ENCODE data around the gene RPS6KC1. TPM values are rescaled to one million over a fixed set of nuclear protein-coding genes. Genes with fewer than 3 reads are reported as not detected.

Gene RPS6KC1
- total RNA-seq, 3 donors from 2014 or later (not counting 1 experiment from before 2014, with no cell fraction given) = 19.6 to 32.7 (median 24.1) TPM

DNA sequence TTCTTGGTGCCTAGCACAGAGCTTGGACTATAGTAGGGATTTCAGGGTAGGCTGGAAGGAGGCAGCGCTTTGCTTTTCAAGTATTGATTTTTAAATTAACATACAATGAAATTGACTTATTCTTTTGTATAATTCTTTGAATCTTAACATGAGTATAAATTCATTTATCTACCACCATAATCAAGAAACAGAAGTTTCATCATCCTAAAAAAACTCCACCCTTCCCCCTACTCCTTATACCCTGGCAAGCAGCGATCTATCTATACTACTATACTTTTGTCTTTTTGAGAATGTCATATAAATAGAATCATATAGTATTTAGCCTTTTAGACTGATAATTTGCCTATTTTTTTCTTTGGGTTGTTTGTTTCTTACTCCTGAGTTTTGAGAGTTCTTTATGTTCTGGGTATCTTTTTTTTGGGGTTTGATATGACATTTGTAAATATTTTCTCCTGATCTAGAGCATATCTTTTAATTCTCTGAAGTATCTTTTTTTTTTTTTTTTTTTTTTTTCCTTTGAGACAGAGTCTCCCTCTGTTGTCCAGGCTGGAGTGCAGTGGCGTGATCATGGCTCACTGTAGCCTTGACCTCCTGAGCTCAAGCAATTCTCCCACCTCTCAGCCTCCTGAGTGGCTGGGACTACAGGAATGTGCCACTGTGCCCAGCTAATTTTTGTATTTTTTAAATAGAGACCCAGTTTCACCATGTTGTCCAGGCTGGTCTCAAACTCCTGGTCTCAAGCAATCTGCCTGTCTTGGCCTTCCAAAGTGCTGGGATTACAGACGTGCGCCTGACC, 6.4 kb downstream of the RPS6KC1 start:
- no peaks in the 10 kb centered on the region for H3K9me3 ChIP-seq (ENCODE audit: control insufficient read depth, insufficient read depth, low read length)
- H3K4me3 Mint-ChIP-seq = no peak overlapping the region
- H3K27me3 Mint-ChIP-seq (ENCODE audit: low read depth in 2 of 2) = no peaks in the 10 kb centered on the region
- 88% methylated on average over 2 of the region's 5 CpGs for WGBS (ENCODE audit: insufficient coverage)
- H3K4me1 ChIP-seq (ENCODE audit: control insufficient read depth, insufficient read depth, low read length) = no peaks in the 10 kb centered on the region
- no peak overlapping the region for H3K27ac ChIP-seq (ENCODE audit: low read length)
- intact Hi-C loops (cut with micrococcal nuclease) = no loop called here
- TF ChIP-seq, protein P1, sequence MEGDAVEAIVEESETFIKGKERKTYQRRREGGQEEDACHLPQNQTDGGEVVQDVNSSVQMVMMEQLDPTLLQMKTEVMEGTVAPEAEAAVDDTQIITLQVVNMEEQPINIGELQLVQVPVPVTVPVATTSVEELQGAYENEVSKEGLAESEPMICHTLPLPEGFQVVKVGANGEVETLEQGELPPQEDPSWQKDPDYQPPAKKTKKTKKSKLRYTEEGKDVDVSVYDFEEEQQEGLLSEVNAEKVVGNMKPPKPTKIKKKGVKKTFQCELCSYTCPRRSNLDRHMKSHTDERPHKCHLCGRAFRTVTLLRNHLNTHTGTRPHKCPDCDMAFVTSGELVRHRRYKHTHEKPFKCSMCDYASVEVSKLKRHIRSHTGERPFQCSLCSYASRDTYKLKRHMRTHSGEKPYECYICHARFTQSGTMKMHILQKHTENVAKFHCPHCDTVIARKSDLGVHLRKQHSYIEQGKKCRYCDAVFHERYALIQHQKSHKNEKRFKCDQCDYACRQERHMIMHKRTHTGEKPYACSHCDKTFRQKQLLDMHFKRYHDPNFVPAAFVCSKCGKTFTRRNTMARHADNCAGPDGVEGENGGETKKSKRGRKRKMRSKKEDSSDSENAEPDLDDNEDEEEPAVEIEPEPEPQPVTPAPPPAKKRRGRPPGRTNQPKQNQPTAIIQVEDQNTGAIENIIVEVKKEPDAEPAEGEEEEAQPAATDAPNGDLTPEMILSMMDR (IDR thresholded peaks at IDR 0.05) = no peak
- H3K4me1 Mint-ChIP-seq = peaks cover 33 to 47% of the 10 kb centered on the region in 2 donors
- H3K27me3 ChIP-seq (ENCODE audit: control insufficient read depth, insufficient read depth, low read length) = no peaks in the 10 kb centered on the region
- H3K4me3 ChIP-seq (ENCODE audit: low read length) = no peak overlapping the region
- H3K27ac Mint-ChIP-seq = no peak overlapping the region
- ATAC-seq (no peak), DNase-seq (no peak)
- no peaks in the 10 kb centered on the region for H3K36me3 ChIP-seq (ENCODE audit: control insufficient read depth, insufficient read depth, low read length)
- H3K36me3 Mint-ChIP-seq = no peaks in the 10 kb centered on the region
- peaks cover 0 to 2% of the 10 kb centered on the region in 2 donors for H3K9me3 Mint-ChIP-seq

DNA sequence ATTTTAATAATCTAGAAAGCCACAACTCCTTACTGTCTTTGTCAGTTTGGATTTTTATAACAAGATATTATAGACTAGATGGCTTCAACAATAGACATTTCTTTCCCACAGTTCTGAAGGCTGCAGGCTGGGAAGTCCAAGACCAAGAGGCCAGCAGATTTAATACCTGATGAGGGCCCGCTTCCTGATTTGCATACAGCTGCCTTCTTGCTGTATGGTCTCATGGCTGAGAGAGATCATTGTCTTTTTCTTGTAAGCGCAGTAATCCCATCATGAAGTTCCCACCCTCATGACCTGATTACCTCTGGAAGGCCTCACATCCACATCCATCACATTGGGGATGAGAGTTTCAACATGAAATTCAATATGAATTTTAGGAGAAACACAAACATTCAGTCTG, 9.8 kb downstream of the RPS6KC1 start:
- no peaks in the 10 kb centered on the region for H3K27me3 ChIP-seq (ENCODE audit: control insufficient read depth, insufficient read depth, low read length)
- WGBS (ENCODE audit: insufficient coverage) = 100% methylated on average over 1 of the region's 2 CpGs

DNA sequence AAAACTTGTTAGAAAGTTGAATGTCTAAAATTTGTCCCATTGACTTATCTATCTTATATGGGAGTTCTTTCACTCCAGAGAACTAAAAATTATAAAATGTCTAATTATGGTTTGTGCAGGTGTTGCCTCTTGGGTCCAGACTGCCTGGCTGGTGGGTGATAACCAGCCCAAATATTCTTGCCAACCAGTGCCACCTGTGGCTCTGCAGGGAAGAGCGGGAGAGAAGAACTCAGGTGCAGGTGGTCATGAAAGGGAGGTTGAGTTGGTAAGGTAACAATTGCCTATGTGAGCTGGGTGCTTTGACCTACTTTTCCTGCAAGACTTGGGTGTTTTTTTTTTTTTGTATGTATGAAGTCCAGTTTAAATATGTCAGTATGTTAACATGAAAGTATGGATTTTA, 10.2 kb downstream of the RPS6KC1 start:
- DNase-seq (no peak), ATAC-seq (no peak)
- H3K27ac Mint-ChIP-seq = peak overlapping the region in 1 of 2 donors; percentile 51
- H3K9me3 Mint-ChIP-seq = peaks cover 0 to 2% of the 10 kb centered on the region in 2 donors
- H3K4me3 Mint-ChIP-seq = no peak overlapping the region
- Histone ChIP-seq H3K36me3 (ENCODE audit: control insufficient read depth, insufficient read depth, low read length) (no peaks in the 10 kb centered on the region), H3K27ac (ENCODE audit: low read length) (no peak overlapping the region), H3K27me3 (ENCODE audit: control insufficient read depth, insufficient read depth, low read length) (no peaks in the 10 kb centered on the region), H3K9me3 (ENCODE audit: control insufficient read depth, insufficient read depth, low read length) (no peaks in the 10 kb centered on the region), H3K4me3 (ENCODE audit: low read length) (no peak overlapping the region), H3K4me1 (ENCODE audit: control insufficient read depth, insufficient read depth, low read length) (no peaks in the 10 kb centered on the region)
- 100% methylated on average over 1 of the region's 1 CpG for WGBS (ENCODE audit: insufficient coverage)
- intact Hi-C loops (cut with micrococcal nuclease) = no loop called here
- no peaks in the 10 kb centered on the region for H3K27me3 Mint-ChIP-seq (ENCODE audit: low read depth in 2 of 2)
- peaks cover 18 to 22% of the 10 kb centered on the region in 2 donors for H3K4me1 Mint-ChIP-seq
- no peaks in the 10 kb centered on the region for H3K36me3 Mint-ChIP-seq
- TF ChIP-seq, protein P1 (IDR thresholded peaks at IDR 0.05) = no peak

More for the DNA sequence above, 9.8 kb downstream of the RPS6KC1 start:
- intact Hi-C loops (cut with micrococcal nuclease) = no loop called here
- TF ChIP-seq, protein P1 (IDR thresholded peaks at IDR 0.05) = no peak
- H3K9me3 ChIP-seq (ENCODE audit: control insufficient read depth, insufficient read depth, low read length) = no peaks in the 10 kb centered on the region
- Mint-ChIP-seq H3K4me1 (peaks cover 20 to 26% of the 10 kb centered on the region in 2 donors), H3K36me3 (no peaks in the 10 kb centered on the region), H3K27ac (peak overlapping the region in 1 of 2 donors; percentile 51), H3K9me3 (peaks cover 0 to 2% of the 10 kb centered on the region in 2 donors), H3K27me3 (ENCODE audit: low read depth in 2 of 2) (no peaks in the 10 kb centered on the region), H3K4me3 (no peak overlapping the region)
- no peak overlapping the region for H3K27ac ChIP-seq (ENCODE audit: low read length)
- no peaks in the 10 kb centered on the region for H3K4me1 ChIP-seq (ENCODE audit: control insufficient read depth, insufficient read depth, low read length)
- H3K36me3 ChIP-seq (ENCODE audit: control insufficient read depth, insufficient read depth, low read length) = no peaks in the 10 kb centered on the region
- ATAC-seq (no peak), DNase-seq (no peak)
- no peak overlapping the region for H3K4me3 ChIP-seq (ENCODE audit: low read length)

Measured in natural killer cell (primary cell).